ENCODE data around the gene SCLT1.
A peak's percentile ranks its signal among the peaks of the same experiment; 100 is the strongest.

Gene SCLT1

GRCh38 chr4:128861856-128862518 is 231.4 kb downstream of the SCLT1 start:
- H3K27me3 Mint-ChIP-seq = no peaks in the 10 kb centered on the region
- peak overlapping the region; percentile 54 for H3K4me3 Mint-ChIP-seq
- peak overlapping the region; percentile 88 for H3K27ac Mint-ChIP-seq
- no peaks in the 10 kb centered on the region for H3K9me3 Mint-ChIP-seq (ENCODE audit: low read depth)
- H3K36me3 Mint-ChIP-seq = peaks cover 6% of the 10 kb centered on the region
- H3K4me1 Mint-ChIP-seq (ENCODE audit: low read depth) = peaks cover 42% of the 10 kb centered on the region

DNA sequence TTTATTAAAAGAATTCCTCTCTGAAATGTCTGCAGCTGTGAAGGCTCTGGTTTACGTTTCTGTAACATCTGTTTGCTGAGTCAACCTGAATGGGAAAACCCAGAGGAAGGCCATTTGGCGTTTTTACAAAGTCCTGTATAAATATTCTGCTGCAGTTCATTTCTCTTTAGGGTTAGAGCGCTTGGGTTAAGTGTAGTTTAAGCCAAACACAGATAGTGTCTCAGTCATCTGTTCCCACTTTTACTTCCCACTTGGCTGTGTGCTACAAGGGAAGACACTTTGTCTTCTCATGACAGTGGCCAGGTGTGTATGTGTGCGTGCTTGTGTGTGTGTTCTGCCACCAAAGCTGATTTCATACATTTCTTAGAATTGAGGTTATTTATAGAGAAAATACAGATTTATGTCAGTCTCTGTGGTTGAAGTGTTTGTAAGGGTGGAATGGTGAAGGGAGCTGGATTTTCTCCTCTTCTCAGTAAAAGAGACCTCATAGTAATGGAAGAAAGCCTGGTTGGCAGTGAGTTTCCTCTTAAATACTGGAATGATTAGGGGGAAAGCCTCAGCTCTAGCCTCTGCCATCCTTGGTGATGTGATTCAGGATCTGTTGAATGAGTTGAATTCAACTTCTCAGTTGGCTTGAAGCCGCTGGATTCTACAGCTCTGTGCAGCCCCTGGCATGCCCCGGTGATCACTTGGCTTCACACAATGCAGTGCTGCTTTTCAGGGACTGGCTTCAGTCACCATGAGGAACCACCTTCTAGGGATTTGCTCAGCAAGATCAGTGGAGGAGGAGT is 233.3 kb downstream of the SCLT1 start:
- Mint-ChIP-seq H3K36me3 (peaks cover 6% of the 10 kb centered on the region), H3K4me1 (ENCODE audit: low read depth) (peaks cover 40% of the 10 kb centered on the region), H3K27me3 (no peaks in the 10 kb centered on the region), H3K9me3 (ENCODE audit: low read depth) (no peaks in the 10 kb centered on the region), H3K27ac (peak overlapping the region; percentile 71), H3K4me3 (no peak overlapping the region)

GRCh38 chr4:128858879-128859671 is 234.3 kb downstream of the SCLT1 start:
- Mint-ChIP-seq H3K4me3 (no peak overlapping the region), H3K4me1 (ENCODE audit: low read depth) (peaks cover 49% of the 10 kb centered on the region), H3K27ac (peak overlapping the region; percentile 13), H3K9me3 (ENCODE audit: low read depth) (no peaks in the 10 kb centered on the region), H3K36me3 (peaks cover 6% of the 10 kb centered on the region), H3K27me3 (no peaks in the 10 kb centered on the region)

DNA sequence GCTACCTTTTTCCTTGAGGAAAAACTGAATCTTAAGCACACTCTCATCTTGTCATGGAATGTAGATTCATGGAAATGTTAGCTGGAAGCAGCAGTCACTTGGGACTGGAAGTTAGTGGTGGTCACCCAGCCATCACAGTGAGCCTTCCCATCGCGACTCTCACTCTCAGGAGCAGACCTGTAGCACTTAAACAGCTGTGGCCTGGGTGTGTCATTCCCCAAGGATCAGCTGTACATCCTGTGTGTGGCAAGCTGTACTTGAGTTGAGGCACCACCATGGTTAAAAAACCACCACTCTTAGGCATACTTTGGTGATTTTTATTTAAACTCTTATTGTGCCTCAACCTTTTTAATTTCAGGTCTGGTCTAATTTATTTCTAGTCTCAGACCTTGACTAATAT is 237.1 kb downstream of the SCLT1 start:
- no peak overlapping the region for H3K4me3 Mint-ChIP-seq
- no peaks in the 10 kb centered on the region for H3K9me3 Mint-ChIP-seq (ENCODE audit: low read depth)
- H3K27ac Mint-ChIP-seq = peak overlapping the region; percentile 10
- H3K4me1 Mint-ChIP-seq (ENCODE audit: low read depth) = peaks cover 30% of the 10 kb centered on the region
- H3K27me3 Mint-ChIP-seq = no peaks in the 10 kb centered on the region
- H3K36me3 Mint-ChIP-seq = peaks cover 11% of the 10 kb centered on the region

- H3K4me3 Mint-ChIP-seq = no peak overlapping the region
- no peaks in the 10 kb centered on the region for H3K9me3 Mint-ChIP-seq (ENCODE audit: low read depth)
- H3K27me3 Mint-ChIP-seq = no peaks in the 10 kb centered on the region
- H3K27ac Mint-ChIP-seq = no peak overlapping the region
- peaks cover 14% of the 10 kb centered on the region for H3K36me3 Mint-ChIP-seq
- peaks cover 26% of the 10 kb centered on the region for H3K4me1 Mint-ChIP-seq (ENCODE audit: low read depth)
Observed at GRCh38 chr4:128855621-128856020, 237.7 kb downstream of the SCLT1 start.

DNA sequence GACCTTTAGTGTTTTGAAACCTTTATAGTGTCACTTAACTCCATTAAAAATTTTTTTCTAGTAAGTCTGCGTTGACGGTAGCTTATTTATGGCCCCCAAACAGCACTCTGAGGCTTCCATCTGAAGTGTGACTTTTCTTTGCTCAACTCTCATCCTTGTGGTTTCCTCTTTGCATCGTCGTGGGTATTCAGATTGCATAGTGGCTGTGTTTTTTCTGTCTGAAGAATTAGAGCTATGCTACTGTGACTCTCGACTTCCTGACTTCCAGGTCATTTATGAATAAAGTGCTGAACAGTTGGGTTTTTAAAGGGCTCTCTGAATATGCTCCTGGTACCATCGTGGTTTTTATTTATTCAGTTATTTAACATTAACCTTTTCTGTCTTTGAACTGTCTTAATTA is 238.9 kb downstream of the SCLT1 start:
- H3K9me3 Mint-ChIP-seq (ENCODE audit: low read depth) = no peaks in the 10 kb centered on the region
- peaks cover 21% of the 10 kb centered on the region for H3K4me1 Mint-ChIP-seq (ENCODE audit: low read depth)
- peaks cover 21% of the 10 kb centered on the region for H3K36me3 Mint-ChIP-seq
- H3K27me3 Mint-ChIP-seq = no peaks in the 10 kb centered on the region
- H3K4me3 Mint-ChIP-seq = peak overlapping the region; percentile 42
- H3K27ac Mint-ChIP-seq = peak overlapping the region; percentile 86

DNA sequence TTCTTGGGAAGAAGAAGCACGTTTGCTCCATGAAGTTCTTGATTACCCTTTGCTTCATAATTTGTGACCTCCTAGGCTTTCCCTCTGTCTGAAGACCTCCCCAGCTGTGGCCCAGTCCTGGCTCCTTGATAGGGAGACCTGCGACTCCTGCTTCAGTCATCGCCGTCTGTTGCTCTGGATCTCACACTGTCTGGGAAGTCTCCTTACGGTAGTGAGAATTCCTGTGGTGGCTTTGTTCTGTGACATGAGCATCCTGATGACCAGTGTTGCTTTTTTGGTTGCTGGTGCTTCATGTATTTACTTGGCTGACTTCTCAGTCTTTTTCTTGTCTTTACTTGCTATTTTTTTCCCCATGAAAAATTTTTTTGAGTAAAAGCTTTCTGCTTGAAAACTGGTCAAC is 239.6 kb downstream of the SCLT1 start:
- peak overlapping the region; percentile 86 for H3K27ac Mint-ChIP-seq
- H3K36me3 Mint-ChIP-seq = peaks cover 23% of the 10 kb centered on the region
- H3K9me3 Mint-ChIP-seq (ENCODE audit: low read depth) = no peaks in the 10 kb centered on the region
- no peak overlapping the region for H3K4me3 Mint-ChIP-seq
- H3K27me3 Mint-ChIP-seq = no peaks in the 10 kb centered on the region
- peaks cover 16% of the 10 kb centered on the region for H3K4me1 Mint-ChIP-seq (ENCODE audit: low read depth)

GRCh38 chr4:128850252-128850651 is 243.1 kb downstream of the SCLT1 start:
- H3K27ac Mint-ChIP-seq = no peak overlapping the region
- peaks cover 20% of the 10 kb centered on the region for H3K4me1 Mint-ChIP-seq (ENCODE audit: low read depth)
- no peaks in the 10 kb centered on the region for H3K9me3 Mint-ChIP-seq (ENCODE audit: low read depth)
- peaks cover 21% of the 10 kb centered on the region for H3K36me3 Mint-ChIP-seq
- no peaks in the 10 kb centered on the region for H3K27me3 Mint-ChIP-seq
- no peak overlapping the region for H3K4me3 Mint-ChIP-seq

DNA sequence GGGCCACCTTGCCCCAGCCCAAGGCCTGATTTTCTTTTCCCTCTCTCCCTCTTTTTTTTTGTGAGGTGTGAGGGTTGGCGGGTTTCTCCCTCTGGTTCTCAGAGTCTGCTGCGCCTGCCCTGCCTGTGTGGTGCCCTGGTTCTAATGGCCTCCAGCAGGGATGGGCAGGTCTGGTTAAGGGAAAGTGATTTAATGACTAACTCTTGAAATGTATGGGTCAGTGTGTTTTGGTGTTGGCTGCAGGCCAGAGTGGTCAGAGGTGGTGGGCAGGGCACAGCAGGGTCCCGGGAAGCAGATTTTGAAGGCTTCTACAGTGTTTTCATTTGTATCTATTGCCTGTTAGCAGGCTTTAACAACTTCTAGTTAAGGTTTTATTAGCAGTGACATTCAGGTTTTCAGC is 244.9 kb downstream of the SCLT1 start:
- Mint-ChIP-seq H3K4me1 (ENCODE audit: low read depth) (peaks cover 6% of the 10 kb centered on the region), H3K36me3 (peaks cover 21% of the 10 kb centered on the region), H3K27ac (peak overlapping the region; percentile 80), H3K27me3 (no peaks in the 10 kb centered on the region), H3K9me3 (ENCODE audit: low read depth) (no peaks in the 10 kb centered on the region), H3K4me3 (no peak overlapping the region)

DNA sequence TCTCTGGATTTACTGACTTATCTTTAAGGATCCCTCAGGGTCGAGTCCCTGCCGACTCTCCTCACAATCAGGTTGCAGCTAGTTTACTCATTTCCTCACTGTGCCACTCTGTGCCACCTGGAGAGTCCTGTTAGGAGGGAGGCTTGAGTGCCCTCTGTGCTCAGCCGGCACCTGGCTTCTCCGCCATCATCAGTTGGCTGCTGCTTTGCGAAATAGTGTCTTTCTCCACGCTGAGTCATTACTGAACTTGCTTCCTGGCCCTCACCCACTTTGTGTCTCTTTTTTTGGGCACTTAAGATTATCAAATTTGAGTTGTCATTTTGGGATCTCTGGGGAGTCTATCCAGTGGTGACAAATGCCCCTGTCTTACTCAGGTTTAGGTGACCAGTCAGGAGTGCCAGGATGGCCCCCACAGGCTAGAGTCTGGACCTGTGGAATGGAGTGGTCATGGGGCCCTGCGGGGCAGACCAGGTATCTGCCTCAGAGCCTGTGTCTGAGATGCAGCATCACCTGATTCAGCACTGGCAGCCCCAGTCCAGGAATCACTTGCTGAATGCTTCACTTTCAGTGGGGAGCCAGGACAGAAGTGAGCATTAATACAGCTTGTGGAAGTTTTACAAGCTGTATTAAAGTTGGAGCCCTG is 246.1 kb downstream of the SCLT1 start:
- peak overlapping the region; percentile 2 for H3K27ac Mint-ChIP-seq
- H3K36me3 Mint-ChIP-seq = peaks cover 20% of the 10 kb centered on the region
- H3K9me3 Mint-ChIP-seq (ENCODE audit: low read depth) = no peaks in the 10 kb centered on the region
- peaks cover 9% of the 10 kb centered on the region for H3K4me1 Mint-ChIP-seq (ENCODE audit: low read depth)
- H3K27me3 Mint-ChIP-seq = no peaks in the 10 kb centered on the region
- H3K4me3 Mint-ChIP-seq = no peak overlapping the region

DNA sequence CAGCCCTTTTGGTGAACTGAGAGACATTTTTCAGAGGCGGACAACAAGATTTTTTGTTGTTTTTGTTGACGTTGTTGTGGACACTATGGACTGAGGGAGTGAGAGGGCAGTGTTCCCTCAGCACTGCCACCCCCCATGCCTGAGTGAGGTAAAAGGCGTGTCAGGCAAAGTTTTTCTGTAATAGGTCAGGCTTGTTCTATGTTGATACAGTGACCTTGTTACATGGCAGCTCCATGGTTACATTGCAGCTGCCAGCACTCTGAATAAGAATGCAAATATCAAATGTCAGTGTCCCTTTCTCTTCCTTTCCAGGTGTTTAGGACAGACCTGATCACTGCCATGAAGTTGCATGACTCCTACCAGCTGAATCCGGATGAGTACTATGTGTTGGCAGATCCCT is 247.3 kb downstream of the SCLT1 start:
- H3K36me3 Mint-ChIP-seq = peaks cover 12% of the 10 kb centered on the region
- H3K27me3 Mint-ChIP-seq = no peaks in the 10 kb centered on the region

GRCh38 chr4:128844931-128845330 is 248.4 kb downstream of the SCLT1 start:
- H3K9me3 Mint-ChIP-seq (ENCODE audit: low read depth) = no peaks in the 10 kb centered on the region
- H3K27ac Mint-ChIP-seq = no peak overlapping the region
- H3K4me1 Mint-ChIP-seq (ENCODE audit: low read depth) = peaks cover 26% of the 10 kb centered on the region
- no peak overlapping the region for H3K4me3 Mint-ChIP-seq
- peaks cover 8% of the 10 kb centered on the region for H3K36me3 Mint-ChIP-seq
- no peaks in the 10 kb centered on the region for H3K27me3 Mint-ChIP-seq

More for the DNA sequence above, 247.3 kb downstream of the SCLT1 start:
- Mint-ChIP-seq H3K4me1 (ENCODE audit: low read depth) (peaks cover 15% of the 10 kb centered on the region), H3K9me3 (ENCODE audit: low read depth) (no peaks in the 10 kb centered on the region), H3K27ac (peak overlapping the region; percentile 22), H3K4me3 (no peak overlapping the region)

- Mint-ChIP-seq H3K36me3 (no peaks in the 10 kb centered on the region), H3K9me3 (ENCODE audit: low read depth) (no peaks in the 10 kb centered on the region), H3K27ac (peak overlapping the region; percentile 77), H3K27me3 (no peaks in the 10 kb centered on the region), H3K4me3 (no peak overlapping the region), H3K4me1 (ENCODE audit: low read depth) (peaks cover 55% of the 10 kb centered on the region)
Observed at GRCh38 chr4:128841402-128841801, 251.9 kb downstream of the SCLT1 start.

DNA sequence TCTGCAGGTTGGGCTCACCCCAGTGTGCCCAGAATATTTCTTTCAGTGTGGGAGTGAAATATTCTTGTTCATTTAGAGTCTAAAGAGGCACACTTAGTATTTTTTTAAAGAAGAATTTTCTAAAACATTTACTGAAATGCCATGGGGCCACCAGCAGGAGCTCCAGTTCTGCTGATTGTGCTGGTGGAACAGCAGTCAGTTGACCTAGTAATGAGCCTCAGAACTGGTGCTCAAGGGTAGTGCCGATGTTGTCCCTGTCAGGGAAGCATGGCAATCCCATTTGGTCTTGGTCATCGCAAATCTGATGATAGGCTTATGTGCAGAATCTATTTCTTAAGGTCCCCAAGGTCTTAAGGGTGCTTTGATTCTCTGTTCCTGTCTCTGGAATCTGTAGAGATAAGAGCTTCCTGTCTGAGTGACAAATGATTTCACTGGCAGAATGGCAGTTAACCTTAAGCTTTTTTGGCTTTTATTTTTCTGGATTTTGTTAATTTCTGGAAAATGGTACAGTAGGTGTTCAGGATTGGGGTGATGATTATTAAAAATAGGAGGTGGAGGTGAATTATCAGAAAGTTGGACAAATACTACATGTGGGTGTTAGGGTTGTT is 252.5 kb downstream of the SCLT1 start:
- peaks cover 56% of the 10 kb centered on the region for H3K4me1 Mint-ChIP-seq (ENCODE audit: low read depth)
- H3K4me3 Mint-ChIP-seq = no peak overlapping the region
- peak overlapping the region; percentile 77 for H3K27ac Mint-ChIP-seq

More for the DNA sequence above, 252.5 kb downstream of the SCLT1 start:
- Mint-ChIP-seq H3K9me3 (ENCODE audit: low read depth) (no peaks in the 10 kb centered on the region), H3K36me3 (no peaks in the 10 kb centered on the region), H3K27me3 (no peaks in the 10 kb centered on the region)

All from activated naive CD8-positive, alpha-beta T cell (primary cell).